Measurements from ENCODE around the gene NOS1AP. TPM values are rescaled to one million over a fixed set of nuclear protein-coding genes. Genes with fewer than 3 reads are reported as not detected.

Gene NOS1AP
- total RNA-seq, 1 experiment from 2014 or later, result 5.3 TPM

DNA sequence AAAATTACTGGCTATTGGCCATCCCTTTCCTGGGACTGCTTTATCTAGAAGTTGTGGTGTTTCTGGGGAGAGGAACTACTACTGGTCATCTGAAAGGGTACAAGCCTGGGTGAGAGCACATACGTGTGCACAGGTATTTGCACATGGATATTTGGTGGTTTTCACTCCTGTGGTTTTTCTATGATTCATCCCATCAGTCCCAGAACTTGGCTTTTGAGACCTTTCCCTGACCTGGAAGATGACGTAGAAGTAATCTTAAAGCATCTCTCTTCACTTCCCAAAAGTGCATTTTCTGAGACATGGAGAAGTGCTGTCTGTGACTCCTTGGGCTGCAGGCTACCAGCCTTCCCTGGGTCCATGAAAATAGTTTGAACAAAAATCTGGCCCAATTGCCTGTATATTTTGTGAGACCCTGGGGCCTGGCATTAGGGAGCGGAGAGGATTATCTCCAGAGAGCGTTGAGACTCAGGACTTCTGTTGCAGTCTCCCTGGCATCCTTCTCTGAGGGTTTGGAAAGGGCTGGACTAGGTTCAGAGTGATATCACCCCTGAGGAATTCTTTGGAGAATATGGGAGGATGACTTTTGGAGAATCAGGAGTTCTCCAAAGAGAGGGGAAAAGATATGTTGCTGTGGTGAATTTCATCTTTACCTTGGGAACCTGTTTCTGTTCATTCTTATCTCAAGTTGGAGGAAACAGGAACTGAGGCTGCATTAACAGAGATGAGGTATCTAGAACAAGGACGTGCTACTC lies 130.8 kb downstream of the NOS1AP start:
- no peak overlapping the region for H3K9ac ChIP-seq (ENCODE audit: low read length)
- ATAC-seq, result no peak
- H3K79me2 ChIP-seq (ENCODE audit: insufficient read depth, low read length), result no peaks in the 10 kb centered on the region

More for the DNA sequence above, 130.8 kb downstream of the NOS1AP start:
- no peak for DNase-seq (ENCODE audit: low read depth, low spot score)
- Histone ChIP-seq H2AFZ (ENCODE audit: low read depth, low read length, poor library complexity, severe bottlenecking) (no peak overlapping the region), H3K4me3 (replicated peaks in 1 of 2; ENCODE audit: low read depth in 1 of 2, low read length in 2 of 2) (no peak overlapping the region), H3K9me2 (ENCODE audit: insufficient read depth) (no peaks in the 10 kb centered on the region), H3K4me1 (ENCODE audit: control insufficient read depth in 1 of 2, insufficient read depth in 2 of 2, low read length in 2 of 2) (peaks cover 6 to 16% of the 10 kb centered on the region in 2 experiments; a peak in 3 of 4 replicates), H3K27me3 (ENCODE audit: insufficient read depth, low read length) (no peaks in the 10 kb centered on the region), H3K36me3 (ENCODE audit: control insufficient read depth in 1 of 2, insufficient read depth in 2 of 2, low read length in 2 of 2) (no peaks in the 10 kb centered on the region), H3K9me3 (ENCODE audit: control insufficient read depth in 1 of 2, insufficient read depth in 1 of 2, low read depth in 1 of 2, low read length in 2 of 2) (no peaks in the 10 kb centered on the region), H3K4me2 (ENCODE audit: low read length) (no peak overlapping the region), H3K27ac (ENCODE audit: low read depth, low read length) (no peak overlapping the region), H4K20me1 (ENCODE audit: insufficient read depth) (no peaks in the 10 kb centered on the region)
- ChIA-PET POLR2A (no interaction called here), RAD21 (ENCODE audit: low non-redundant PET in 1 of 2, low total read pairs in 2 of 2, uncharacterized antibody in 2 of 2, unreplicated experiment in 2 of 2) (no interaction called here), CTCF (no interaction called here)
- intact Hi-C loops (cut with micrococcal nuclease), result no loop called here
- TF ChIP-seq, protein P1, sequence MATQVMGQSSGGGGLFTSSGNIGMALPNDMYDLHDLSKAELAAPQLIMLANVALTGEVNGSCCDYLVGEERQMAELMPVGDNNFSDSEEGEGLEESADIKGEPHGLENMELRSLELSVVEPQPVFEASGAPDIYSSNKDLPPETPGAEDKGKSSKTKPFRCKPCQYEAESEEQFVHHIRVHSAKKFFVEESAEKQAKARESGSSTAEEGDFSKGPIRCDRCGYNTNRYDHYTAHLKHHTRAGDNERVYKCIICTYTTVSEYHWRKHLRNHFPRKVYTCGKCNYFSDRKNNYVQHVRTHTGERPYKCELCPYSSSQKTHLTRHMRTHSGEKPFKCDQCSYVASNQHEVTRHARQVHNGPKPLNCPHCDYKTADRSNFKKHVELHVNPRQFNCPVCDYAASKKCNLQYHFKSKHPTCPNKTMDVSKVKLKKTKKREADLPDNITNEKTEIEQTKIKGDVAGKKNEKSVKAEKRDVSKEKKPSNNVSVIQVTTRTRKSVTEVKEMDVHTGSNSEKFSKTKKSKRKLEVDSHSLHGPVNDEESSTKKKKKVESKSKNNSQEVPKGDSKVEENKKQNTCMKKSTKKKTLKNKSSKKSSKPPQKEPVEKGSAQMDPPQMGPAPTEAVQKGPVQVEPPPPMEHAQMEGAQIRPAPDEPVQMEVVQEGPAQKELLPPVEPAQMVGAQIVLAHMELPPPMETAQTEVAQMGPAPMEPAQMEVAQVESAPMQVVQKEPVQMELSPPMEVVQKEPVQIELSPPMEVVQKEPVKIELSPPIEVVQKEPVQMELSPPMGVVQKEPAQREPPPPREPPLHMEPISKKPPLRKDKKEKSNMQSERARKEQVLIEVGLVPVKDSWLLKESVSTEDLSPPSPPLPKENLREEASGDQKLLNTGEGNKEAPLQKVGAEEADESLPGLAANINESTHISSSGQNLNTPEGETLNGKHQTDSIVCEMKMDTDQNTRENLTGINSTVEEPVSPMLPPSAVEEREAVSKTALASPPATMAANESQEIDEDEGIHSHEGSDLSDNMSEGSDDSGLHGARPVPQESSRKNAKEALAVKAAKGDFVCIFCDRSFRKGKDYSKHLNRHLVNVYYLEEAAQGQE (IDR thresholded peaks at IDR 0.05; ENCODE audit: low read depth), result no peak
- TF ChIP-seq TCF7L2 (IDR thresholded peaks at IDR 0.05; ENCODE audit: borderline replicate concordance, extremely low read depth, insufficient read depth, insufficient read length) (no peak), YY1 (IDR thresholded peaks at IDR 0.05; ENCODE audit: extremely low read depth, insufficient replicate concordance, low read depth, low read length) (no peak), SP1 (IDR thresholded peaks at IDR 0.05; ENCODE audit: low read depth) (no peak), ZFX (IDR thresholded peaks at IDR 0.05) (no peak), SRF (IDR thresholded peaks at IDR 0.05; ENCODE audit: low read depth) (no peak), CEBPB (IDR thresholded peaks at IDR 0.05; ENCODE audit: low read depth) (no peak), CBX3 (IDR thresholded peaks at IDR 0.05; ENCODE audit: low read depth) (no peak), SIN3A (IDR thresholded peaks at IDR 0.05; ENCODE audit: low read depth) (no peak), ELF1 (IDR thresholded peaks at IDR 0.05; ENCODE audit: borderline replicate concordance, low read depth) (no peak), ZBTB33 (IDR thresholded peaks at IDR 0.05; ENCODE audit: extremely low read depth, insufficient replicate concordance, low read length) (no peak), EGR1 (IDR thresholded peaks at IDR 0.05; ENCODE audit: low read depth) (no peak), ZNF274 (IDR thresholded peaks at IDR 0.05; ENCODE audit: low read depth, low read length) (no peak), POLR2A (IDR thresholded peaks at IDR 0.05; ENCODE audit: borderline replicate concordance, extremely low read depth, insufficient read depth, insufficient read length) (no peak)
- TF ChIP-seq, protein P2, sequence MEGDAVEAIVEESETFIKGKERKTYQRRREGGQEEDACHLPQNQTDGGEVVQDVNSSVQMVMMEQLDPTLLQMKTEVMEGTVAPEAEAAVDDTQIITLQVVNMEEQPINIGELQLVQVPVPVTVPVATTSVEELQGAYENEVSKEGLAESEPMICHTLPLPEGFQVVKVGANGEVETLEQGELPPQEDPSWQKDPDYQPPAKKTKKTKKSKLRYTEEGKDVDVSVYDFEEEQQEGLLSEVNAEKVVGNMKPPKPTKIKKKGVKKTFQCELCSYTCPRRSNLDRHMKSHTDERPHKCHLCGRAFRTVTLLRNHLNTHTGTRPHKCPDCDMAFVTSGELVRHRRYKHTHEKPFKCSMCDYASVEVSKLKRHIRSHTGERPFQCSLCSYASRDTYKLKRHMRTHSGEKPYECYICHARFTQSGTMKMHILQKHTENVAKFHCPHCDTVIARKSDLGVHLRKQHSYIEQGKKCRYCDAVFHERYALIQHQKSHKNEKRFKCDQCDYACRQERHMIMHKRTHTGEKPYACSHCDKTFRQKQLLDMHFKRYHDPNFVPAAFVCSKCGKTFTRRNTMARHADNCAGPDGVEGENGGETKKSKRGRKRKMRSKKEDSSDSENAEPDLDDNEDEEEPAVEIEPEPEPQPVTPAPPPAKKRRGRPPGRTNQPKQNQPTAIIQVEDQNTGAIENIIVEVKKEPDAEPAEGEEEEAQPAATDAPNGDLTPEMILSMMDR (IDR thresholded peaks at IDR 0.05 in 2 of 3, conservative IDR thresholded peaks at IDR 0.05 in 1 of 3; ENCODE audit: borderline replicate concordance in 1 of 3, insufficient read depth in 1 of 3, low read depth in 2 of 3, low read length in 2 of 3), result no peak
- TF ChIP-seq, protein P3, sequence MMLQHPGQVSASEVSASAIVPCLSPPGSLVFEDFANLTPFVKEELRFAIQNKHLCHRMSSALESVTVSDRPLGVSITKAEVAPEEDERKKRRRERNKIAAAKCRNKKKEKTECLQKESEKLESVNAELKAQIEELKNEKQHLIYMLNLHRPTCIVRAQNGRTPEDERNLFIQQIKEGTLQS (IDR thresholded peaks at IDR 0.05), result no peak
- TF ChIP-seq, protein P4, sequence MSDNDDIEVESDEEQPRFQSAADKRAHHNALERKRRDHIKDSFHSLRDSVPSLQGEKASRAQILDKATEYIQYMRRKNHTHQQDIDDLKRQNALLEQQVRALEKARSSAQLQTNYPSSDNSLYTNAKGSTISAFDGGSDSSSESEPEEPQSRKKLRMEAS (IDR thresholded peaks at IDR 0.05), result no peak
- BruUV-seq (replicated peaks), result no TSS peak
